T-helper 17 cell (primary cell): ENCODE measurements around the gene TK1. TPM values are rescaled to one million over a fixed set of nuclear protein-coding genes. Genes with fewer than 3 reads are reported as not detected.

ENCODE experiments used
- ATAC-seq: fragments of 150-1000 bp; cut with Tn5 transposase; 2 replicates; pipeline ENCODE4 v1.10.0; 2021; ENCODE audit warnings: mild to moderate bottlenecking, moderate library complexity
- DNase-seq, 3 donors: peaks; one replicate each; pipeline versions ENCODE4 v3.0.0 to v3.0.0-alpha.2; 2020 to 2021
- H3K9me3 ChIP-seq: one replicate; pipeline ENCODE4 v1.7.0; 2013; ENCODE audit warnings: low read length, mild to moderate bottlenecking; ENCODE audit not compliant: control insufficient read depth, poor library complexity, severe bottlenecking
- H3K27ac Mint-ChIP-seq: one replicate; pipeline ENCODE4 v1.8.0; 2022; ENCODE audit warnings: mild to moderate bottlenecking, moderate library complexity, mixed read lengths
- H3K27me3 Mint-ChIP-seq: one replicate; pipeline ENCODE4 v1.8.0; 2022; ENCODE audit warnings: mixed read lengths
- H3K36me3 Mint-ChIP-seq: one replicate; pipeline ENCODE4 v1.8.0; 2022; ENCODE audit warnings: low read depth, mixed read lengths
- H3K4me1 Mint-ChIP-seq: one replicate; pipeline ENCODE4 v1.8.0; 2022; ENCODE audit warnings: mild to moderate bottlenecking, mixed read lengths
- H3K4me3 Mint-ChIP-seq: one replicate; pipeline ENCODE4 v1.8.0; 2022; ENCODE audit warnings: mild to moderate bottlenecking, moderate library complexity, mixed read lengths
- total RNA-seq, 4 donors: library from RNA in 2 of 4; stranded (reverse) in 2 of 4; gene quantifications; one replicate each; pipeline ENCODE4 v1.2.3 and lab custom pipeline; 2022 to 2026

The TK1 gene
- total RNA-seq, 2 donors from 2014 or later = 0.42 to 1.2 TPM

- H3K27me3 Mint-ChIP-seq = no peaks in the 10 kb centered on the region
- peak; percentile 81 to 89 (median 86) for DNase-seq
- H3K4me3 Mint-ChIP-seq = peak within 1 kb of the TSS; percentile 83
- H3K27ac Mint-ChIP-seq = peak within 1 kb of the TSS; percentile 72
- H3K4me1 Mint-ChIP-seq = peaks cover 20% of the 10 kb centered on the region
- no peaks in the 10 kb centered on the region for H3K9me3 ChIP-seq
- ATAC-seq = peak; percentile 87
- H3K36me3 Mint-ChIP-seq = peaks cover 2% of the 10 kb centered on the region
These were observed 18.5 kb downstream of the TK1 start, which contains the start of gene SYNGR2 for GRCh38 chr17:78168242-78168902. Gene SYNGR2 (plus strand): TSS chr17:78168581. CDS start chr17:78168617, 36 bp downstream.

- Mint-ChIP-seq H3K27ac (no peak overlapping the region), H3K4me3 (no peak overlapping the region), H3K27me3 (no peaks in the 10 kb centered on the region), H3K4me1 (peaks cover under 1% of the 10 kb centered on the region), H3K36me3 (no peaks in the 10 kb centered on the region)
- DNase-seq = no peak
- ATAC-seq = no peak
- no peaks in the 10 kb centered on the region for H3K9me3 ChIP-seq
These were observed 20.4 kb downstream of the TK1 start for GRCh38 chr17:78166416-78166815.

GRCh38 chr17:78164748-78165607 is 21.9 kb downstream of the TK1 start:
- DNase-seq (no peak), ATAC-seq (no peak)
- H3K36me3 Mint-ChIP-seq = no peaks in the 10 kb centered on the region
- no peaks in the 10 kb centered on the region for H3K27me3 Mint-ChIP-seq
- no peak overlapping the region for H3K4me3 Mint-ChIP-seq
- H3K4me1 Mint-ChIP-seq = peaks cover 1% of the 10 kb centered on the region
- H3K27ac Mint-ChIP-seq = peak overlapping the region; percentile 27
- H3K9me3 ChIP-seq = no peaks in the 10 kb centered on the region

DNA sequence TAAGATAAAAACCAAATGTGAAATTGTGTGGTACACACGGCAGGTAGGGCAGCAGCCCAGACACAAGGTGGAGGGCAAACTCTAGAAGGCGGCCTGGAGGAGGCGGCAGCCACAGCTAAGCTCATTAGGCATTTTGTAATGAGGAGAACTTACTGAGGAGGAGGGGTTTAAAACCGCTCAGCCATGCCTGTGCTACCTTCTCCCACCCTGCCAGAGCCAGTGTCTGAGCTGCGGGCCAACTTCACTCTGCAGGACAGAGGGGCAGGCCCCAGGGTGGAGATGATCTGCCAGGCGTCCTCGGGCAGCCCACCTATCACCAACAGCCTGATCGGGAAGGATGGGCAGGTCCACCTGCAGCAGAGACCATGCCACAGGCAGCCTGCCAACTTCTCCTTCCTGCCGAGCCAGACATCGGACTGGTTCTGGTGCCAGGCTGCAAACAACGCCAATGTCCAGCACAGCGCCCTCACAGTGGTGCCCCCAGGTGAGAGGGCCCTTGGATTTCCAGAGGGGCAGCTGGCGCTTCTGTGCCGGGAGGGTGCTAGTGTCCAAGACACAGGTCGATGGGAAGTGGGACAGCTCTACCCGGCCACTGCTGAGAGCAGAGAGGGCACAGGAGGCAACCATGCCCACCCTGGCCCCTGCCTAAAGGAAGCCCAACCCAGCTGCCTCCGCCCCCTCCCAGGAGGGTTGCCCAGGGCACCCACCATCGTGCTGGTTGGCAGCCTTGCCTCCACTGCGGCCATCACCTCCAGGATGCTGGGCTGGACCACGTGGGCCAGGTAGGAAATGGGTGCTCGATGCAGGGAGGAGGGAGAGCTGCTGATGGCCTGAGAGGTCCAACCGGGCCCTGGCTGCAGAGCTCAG is 22.7 kb downstream of the TK1 start:
- no peaks in the 10 kb centered on the region for H3K9me3 ChIP-seq
- peaks cover 4% of the 10 kb centered on the region for H3K4me1 Mint-ChIP-seq
- no peak overlapping the region for H3K4me3 Mint-ChIP-seq
- no peak overlapping the region for H3K27ac Mint-ChIP-seq
- no peaks in the 10 kb centered on the region for H3K27me3 Mint-ChIP-seq
- DNase-seq (no peak), ATAC-seq (no peak)
- no peaks in the 10 kb centered on the region for H3K36me3 Mint-ChIP-seq

GRCh38 chr17:78159575-78160158 is 27.2 kb downstream of the TK1 start:
- ATAC-seq = no peak
- Mint-ChIP-seq H3K4me1 (peaks cover 4% of the 10 kb centered on the region), H3K27ac (peak overlapping the region; percentile 3), H3K27me3 (no peaks in the 10 kb centered on the region), H3K4me3 (no peak overlapping the region), H3K36me3 (no peaks in the 10 kb centered on the region)
- DNase-seq = no peak
- H3K9me3 ChIP-seq = no peaks in the 10 kb centered on the region

GRCh38 chr17:78154903-78155811 is 31.7 kb downstream of the TK1 start:
- ATAC-seq = peak; percentile 88
- Mint-ChIP-seq H3K27ac (peak overlapping the region; percentile 60), H3K36me3 (no peaks in the 10 kb centered on the region), H3K4me1 (peaks cover 4% of the 10 kb centered on the region), H3K27me3 (no peaks in the 10 kb centered on the region), H3K4me3 (no peak overlapping the region)
- H3K9me3 ChIP-seq = no peaks in the 10 kb centered on the region
- DNase-seq = no peak

DNA sequence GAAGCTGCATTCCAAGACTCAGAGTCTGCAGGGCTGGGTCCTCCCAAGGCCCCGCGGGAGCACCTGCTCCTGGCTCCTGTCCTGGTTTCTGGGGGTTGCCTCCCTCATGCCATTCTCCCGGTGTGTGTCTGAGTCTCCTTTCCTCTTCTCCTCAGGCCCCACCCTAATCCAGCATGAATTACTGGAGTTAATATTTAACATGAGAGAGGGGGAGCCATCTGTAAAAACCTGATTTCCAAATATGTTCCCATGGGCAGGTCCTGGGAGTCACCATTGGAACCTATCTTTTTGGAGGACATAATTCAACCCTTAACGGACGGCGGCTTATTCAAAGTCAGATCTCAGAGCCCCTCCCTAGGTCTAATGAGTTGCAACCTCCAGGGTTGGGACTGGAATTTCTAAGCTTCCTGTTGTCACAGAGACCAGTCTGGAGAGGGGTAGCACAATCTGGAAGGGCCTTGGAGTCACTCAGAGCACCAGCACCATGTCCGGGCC is 35.3 kb downstream of the TK1 start:
- ATAC-seq = no peak
- H3K4me1 Mint-ChIP-seq = peaks cover 7% of the 10 kb centered on the region
- no peaks in the 10 kb centered on the region for H3K36me3 Mint-ChIP-seq
- DNase-seq = no peak
- H3K4me3 Mint-ChIP-seq = no peak overlapping the region
- H3K27ac Mint-ChIP-seq = no peak overlapping the region
- H3K27me3 Mint-ChIP-seq = no peaks in the 10 kb centered on the region
- H3K9me3 ChIP-seq = no peaks in the 10 kb centered on the region

DNA sequence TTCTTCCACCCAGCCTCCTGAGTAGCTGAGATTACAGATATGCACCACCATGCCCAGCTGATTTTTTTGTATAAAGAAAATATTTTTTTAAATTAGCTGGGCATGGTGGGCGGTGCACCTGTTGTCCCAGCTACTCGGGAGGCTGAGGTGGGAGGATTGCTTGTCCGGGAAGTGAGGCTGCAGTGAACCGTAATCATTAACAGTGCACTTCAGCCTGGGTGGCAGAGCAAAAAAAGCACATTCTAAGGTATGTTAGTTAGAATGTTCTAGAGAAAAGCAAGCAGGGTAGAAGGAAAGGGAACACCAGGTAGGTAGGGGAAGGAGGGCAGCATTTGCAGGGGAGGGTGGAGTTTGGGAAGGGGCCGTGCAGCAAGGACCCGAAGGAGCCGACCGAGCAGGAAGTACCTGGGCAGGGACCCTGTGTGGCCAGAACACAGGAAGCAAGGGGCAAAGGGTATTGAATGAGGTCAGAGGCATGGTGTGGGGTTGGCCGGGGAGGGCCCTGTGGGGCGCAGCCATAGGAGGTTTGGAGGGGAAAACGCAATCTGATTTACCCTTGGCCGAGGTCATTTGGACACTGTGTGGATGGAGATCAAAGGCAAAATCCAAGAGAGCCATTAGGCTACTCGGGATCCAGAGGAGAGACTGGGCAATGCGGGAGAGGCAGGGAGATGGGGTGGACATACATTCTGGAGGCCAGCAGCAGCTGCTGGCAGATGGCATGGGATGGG is 38.4 kb downstream of the TK1 start:
- ATAC-seq (no peak), DNase-seq (no peak)
- Mint-ChIP-seq H3K27me3 (no peaks in the 10 kb centered on the region), H3K4me3 (no peak overlapping the region), H3K36me3 (no peaks in the 10 kb centered on the region), H3K27ac (peak overlapping the region; percentile 65), H3K4me1 (peaks cover 12% of the 10 kb centered on the region)
- H3K9me3 ChIP-seq = no peaks in the 10 kb centered on the region

- Mint-ChIP-seq H3K36me3 (no peaks in the 10 kb centered on the region), H3K27ac (peak overlapping the region; percentile 65), H3K4me3 (no peak overlapping the region), H3K27me3 (no peaks in the 10 kb centered on the region), H3K4me1 (peaks cover 15% of the 10 kb centered on the region)
- no peaks in the 10 kb centered on the region for H3K9me3 ChIP-seq
- ATAC-seq (peak; percentile 82), DNase-seq (no peak)
These were observed 39.4 kb downstream of the TK1 start for GRCh38 chr17:78147315-78147998.

GRCh38 chr17:78146881-78147280 is 40.0 kb downstream of the TK1 start:
- no peak overlapping the region for H3K4me3 Mint-ChIP-seq
- no peaks in the 10 kb centered on the region for H3K36me3 Mint-ChIP-seq
- H3K4me1 Mint-ChIP-seq = peaks cover 15% of the 10 kb centered on the region

GRCh38 chr17:78146471-78146869 is 40.4 kb downstream of the TK1 start:
- no peaks in the 10 kb centered on the region for H3K9me3 ChIP-seq
- DNase-seq = no peak
- H3K4me3 Mint-ChIP-seq = no peak overlapping the region
- peaks cover 15% of the 10 kb centered on the region for H3K4me1 Mint-ChIP-seq
- H3K27me3 Mint-ChIP-seq = no peaks in the 10 kb centered on the region
- peak overlapping the region; percentile 65 for H3K27ac Mint-ChIP-seq
- no peaks in the 10 kb centered on the region for H3K36me3 Mint-ChIP-seq
- ATAC-seq = no peak

More at GRCh38 chr17:78146881-78147280, 40.0 kb downstream of the TK1 start:
- Mint-ChIP-seq H3K27ac (peak overlapping the region; percentile 65), H3K27me3 (no peaks in the 10 kb centered on the region)
- DNase-seq (no peak), ATAC-seq (no peak)
- H3K9me3 ChIP-seq = no peaks in the 10 kb centered on the region
